ENCODE results near the gene SNORC. TPM values are rescaled to one million over a fixed set of nuclear protein-coding genes. Genes with fewer than 3 reads are reported as not detected.

Gene SNORC
- polyA plus RNA-seq, 2 donors: 1.0 to 2.4 TPM

GRCh38 chr2:232887171-232887850, 17.2 kb downstream of the SNORC start:
- no peak overlapping the region for H3K4me3 ChIP-seq (ENCODE audit: low read depth in 1 of 2, low read length in 2 of 2)
- H3K27ac ChIP-seq (ENCODE audit: low read depth in 2 of 2, low read length in 1 of 2): no peak overlapping the region
- H3K4me1 ChIP-seq (ENCODE audit: control insufficient read depth in 2 of 2, insufficient read depth in 2 of 2, low read length in 1 of 2): peaks cover 3 to 21% of the 10 kb centered on the region in 2 donors
- 84% methylated on average over 15 of the region's 15 CpGs for WGBS, 2 donors
- H3K27me3 ChIP-seq (ENCODE audit: control insufficient read depth in 1 of 2, insufficient read depth in 2 of 2, low read length in 2 of 2): no peaks in the 10 kb centered on the region
- peaks cover 0 to 28% of the 10 kb centered on the region in 2 donors for H3K36me3 ChIP-seq (ENCODE audit: control insufficient read depth in 2 of 2, insufficient read depth in 2 of 2, low read length in 1 of 2)
- peaks cover 0 to 2% of the 10 kb centered on the region in 2 donors for H3K9me3 ChIP-seq (ENCODE audit: control insufficient read depth in 2 of 2, insufficient read depth in 1 of 2, low read depth in 1 of 2, low read length in 1 of 2)

GRCh38 chr2:232888099-232888836, 18.2 kb downstream of the SNORC start:
- no peaks in the 10 kb centered on the region for H3K27me3 ChIP-seq (ENCODE audit: control insufficient read depth in 1 of 2, insufficient read depth in 2 of 2, low read length in 2 of 2)
- no peak overlapping the region for H3K27ac ChIP-seq (ENCODE audit: low read depth in 2 of 2, low read length in 1 of 2)
- H3K4me3 ChIP-seq (ENCODE audit: low read depth in 1 of 2, low read length in 2 of 2): no peak overlapping the region
- H3K9me3 ChIP-seq (ENCODE audit: control insufficient read depth in 2 of 2, insufficient read depth in 1 of 2, low read depth in 1 of 2, low read length in 1 of 2): peaks cover 0 to 2% of the 10 kb centered on the region in 2 donors
- peaks cover 0 to 19% of the 10 kb centered on the region in 2 donors for H3K36me3 ChIP-seq (ENCODE audit: control insufficient read depth in 2 of 2, insufficient read depth in 2 of 2, low read length in 1 of 2)
- WGBS, 2 donors: 82 to 87% methylated on average over 21 of the region's 21 CpGs
- peaks cover 3 to 21% of the 10 kb centered on the region in 2 donors for H3K4me1 ChIP-seq (ENCODE audit: control insufficient read depth in 2 of 2, insufficient read depth in 2 of 2, low read length in 1 of 2)

- Histone ChIP-seq H3K27ac (ENCODE audit: low read depth in 2 of 2, low read length in 1 of 2) (no peak overlapping the region), H3K27me3 (ENCODE audit: control insufficient read depth in 1 of 2, insufficient read depth in 2 of 2, low read length in 2 of 2) (no peaks in the 10 kb centered on the region), H3K4me3 (ENCODE audit: low read depth in 1 of 2, low read length in 2 of 2) (no peak overlapping the region), H3K9me3 (ENCODE audit: control insufficient read depth in 2 of 2, insufficient read depth in 1 of 2, low read depth in 1 of 2, low read length in 1 of 2) (peaks cover 0 to 2% of the 10 kb centered on the region in 2 donors), H3K36me3 (ENCODE audit: control insufficient read depth in 2 of 2, insufficient read depth in 2 of 2, low read length in 1 of 2) (peaks cover 0 to 17% of the 10 kb centered on the region in 2 donors), H3K4me1 (ENCODE audit: control insufficient read depth in 2 of 2, insufficient read depth in 2 of 2, low read length in 1 of 2) (peaks cover 3 to 21% of the 10 kb centered on the region in 2 donors)
- 86 to 89% methylated on average over 14 of the region's 14 CpGs for WGBS, 2 donors
These were observed 18.9 kb downstream of the SNORC start for GRCh38 chr2:232888839-232889529.

- H3K4me3 ChIP-seq (ENCODE audit: low read depth in 1 of 2, low read length in 2 of 2): no peak overlapping the region
- WGBS, 2 donors: 91% methylated on average over 5 of the region's 5 CpGs
- no peaks in the 10 kb centered on the region for H3K27me3 ChIP-seq (ENCODE audit: control insufficient read depth in 1 of 2, insufficient read depth in 2 of 2, low read length in 2 of 2)
- no peak overlapping the region for H3K27ac ChIP-seq (ENCODE audit: low read depth in 2 of 2, low read length in 1 of 2)
- peaks cover 0 to 12% of the 10 kb centered on the region in 2 donors for H3K36me3 ChIP-seq (ENCODE audit: control insufficient read depth in 2 of 2, insufficient read depth in 2 of 2, low read length in 1 of 2)
- peaks cover 3 to 20% of the 10 kb centered on the region in 2 donors for H3K4me1 ChIP-seq (ENCODE audit: control insufficient read depth in 2 of 2, insufficient read depth in 2 of 2, low read length in 1 of 2)
- no peaks in the 10 kb centered on the region for H3K9me3 ChIP-seq (ENCODE audit: control insufficient read depth in 2 of 2, insufficient read depth in 1 of 2, low read depth in 1 of 2, low read length in 1 of 2)
These were observed 19.9 kb downstream of the SNORC start for GRCh38 chr2:232889876-232890401.

GRCh38 chr2:232890536-232890895, 20.5 kb downstream of the SNORC start:
- peaks cover 0 to 14% of the 10 kb centered on the region in 2 donors for H3K4me1 ChIP-seq (ENCODE audit: control insufficient read depth in 2 of 2, insufficient read depth in 2 of 2, low read length in 1 of 2)
- WGBS, 2 donors: 87 to 88% methylated on average over 11 of the region's 11 CpGs
- peaks cover 0 to 12% of the 10 kb centered on the region in 2 donors for H3K36me3 ChIP-seq (ENCODE audit: control insufficient read depth in 2 of 2, insufficient read depth in 2 of 2, low read length in 1 of 2)
- H3K4me3 ChIP-seq (ENCODE audit: low read depth in 1 of 2, low read length in 2 of 2): no peak overlapping the region
- H3K9me3 ChIP-seq (ENCODE audit: control insufficient read depth in 2 of 2, insufficient read depth in 1 of 2, low read depth in 1 of 2, low read length in 1 of 2): no peaks in the 10 kb centered on the region
- no peak overlapping the region for H3K27ac ChIP-seq (ENCODE audit: low read depth in 2 of 2, low read length in 1 of 2)
- no peaks in the 10 kb centered on the region for H3K27me3 ChIP-seq (ENCODE audit: control insufficient read depth in 1 of 2, insufficient read depth in 2 of 2, low read length in 2 of 2)

- H3K9me3 ChIP-seq (ENCODE audit: control insufficient read depth in 2 of 2, insufficient read depth in 1 of 2, low read depth in 1 of 2, low read length in 1 of 2): no peaks in the 10 kb centered on the region
- H3K36me3 ChIP-seq (ENCODE audit: control insufficient read depth in 2 of 2, insufficient read depth in 2 of 2, low read length in 1 of 2): peaks cover 0 to 11% of the 10 kb centered on the region in 2 donors
- H3K4me1 ChIP-seq (ENCODE audit: control insufficient read depth in 2 of 2, insufficient read depth in 2 of 2, low read length in 1 of 2): peaks cover 0 to 13% of the 10 kb centered on the region in 2 donors
- H3K27me3 ChIP-seq (ENCODE audit: control insufficient read depth in 1 of 2, insufficient read depth in 2 of 2, low read length in 2 of 2): no peaks in the 10 kb centered on the region
- H3K4me3 ChIP-seq (ENCODE audit: low read depth in 1 of 2, low read length in 2 of 2): no peak overlapping the region
- H3K27ac ChIP-seq (ENCODE audit: low read depth in 2 of 2, low read length in 1 of 2): no peak overlapping the region
- WGBS, 2 donors: 27 to 41% methylated on average over 23 of the region's 23 CpGs
These were observed 21.0 kb downstream of the SNORC start for GRCh38 chr2:232890896-232891601.

GRCh38 chr2:232891621-232892071, 21.6 kb downstream of the SNORC start:
- H3K4me3 ChIP-seq (ENCODE audit: low read depth in 1 of 2, low read length in 2 of 2): no peak overlapping the region
- H3K4me1 ChIP-seq (ENCODE audit: control insufficient read depth in 2 of 2, insufficient read depth in 2 of 2, low read length in 1 of 2): peaks cover 0 to 10% of the 10 kb centered on the region in 2 donors
- WGBS, 2 donors: 45 to 53% methylated on average over 10 to 11 of the region's 11 CpGs
- no peaks in the 10 kb centered on the region for H3K9me3 ChIP-seq (ENCODE audit: control insufficient read depth in 2 of 2, insufficient read depth in 1 of 2, low read depth in 1 of 2, low read length in 1 of 2)
- H3K27ac ChIP-seq (ENCODE audit: low read depth in 2 of 2, low read length in 1 of 2): no peak overlapping the region
- H3K36me3 ChIP-seq (ENCODE audit: control insufficient read depth in 2 of 2, insufficient read depth in 2 of 2, low read length in 1 of 2): peaks cover 0 to 9% of the 10 kb centered on the region in 2 donors
- no peaks in the 10 kb centered on the region for H3K27me3 ChIP-seq (ENCODE audit: control insufficient read depth in 1 of 2, insufficient read depth in 2 of 2, low read length in 2 of 2)

- Histone ChIP-seq H3K4me3 (ENCODE audit: low read depth in 1 of 2, low read length in 2 of 2) (no peak overlapping the region), H3K36me3 (ENCODE audit: control insufficient read depth in 2 of 2, insufficient read depth in 2 of 2, low read length in 1 of 2) (peaks cover 0 to 6% of the 10 kb centered on the region in 2 donors), H3K9me3 (ENCODE audit: control insufficient read depth in 2 of 2, insufficient read depth in 1 of 2, low read depth in 1 of 2, low read length in 1 of 2) (no peaks in the 10 kb centered on the region), H3K27me3 (ENCODE audit: control insufficient read depth in 1 of 2, insufficient read depth in 2 of 2, low read length in 2 of 2) (no peaks in the 10 kb centered on the region), H3K4me1 (ENCODE audit: control insufficient read depth in 2 of 2, insufficient read depth in 2 of 2, low read length in 1 of 2) (peaks cover 0 to 10% of the 10 kb centered on the region in 2 donors), H3K27ac (ENCODE audit: low read depth in 2 of 2, low read length in 1 of 2) (no peak overlapping the region)
- 92 to 95% methylated on average over 13 of the region's 13 CpGs for WGBS, 2 donors
These were observed 22.2 kb downstream of the SNORC start for GRCh38 chr2:232892221-232892620.

GRCh38 chr2:232892843-232893242, 22.8 kb downstream of the SNORC start:
- Histone ChIP-seq H3K4me3 (ENCODE audit: low read depth in 1 of 2, low read length in 2 of 2) (no peak overlapping the region), H3K4me1 (ENCODE audit: control insufficient read depth in 2 of 2, insufficient read depth in 2 of 2, low read length in 1 of 2) (peaks cover 0 to 10% of the 10 kb centered on the region in 2 donors), H3K27me3 (ENCODE audit: control insufficient read depth in 1 of 2, insufficient read depth in 2 of 2, low read length in 2 of 2) (no peaks in the 10 kb centered on the region), H3K36me3 (ENCODE audit: control insufficient read depth in 2 of 2, insufficient read depth in 2 of 2, low read length in 1 of 2) (peaks cover 0 to 4% of the 10 kb centered on the region in 2 donors), H3K9me3 (ENCODE audit: control insufficient read depth in 2 of 2, insufficient read depth in 1 of 2, low read depth in 1 of 2, low read length in 1 of 2) (no peaks in the 10 kb centered on the region), H3K27ac (ENCODE audit: low read depth in 2 of 2, low read length in 1 of 2) (no peak overlapping the region)
- 90 to 92% methylated on average over 20 of the region's 20 CpGs for WGBS, 2 donors

Measured in esophagus (tissue), 2 donors.